IMR-90 (cell line): ENCODE data around the gene ERICH3. TPM values are rescaled to one million over a fixed set of nuclear protein-coding genes. Genes with fewer than 3 reads are reported as not detected.

Experiments used
- ATAC-seq: fragments of 200-7000 bp; cut with Tn5 transposase; 2 replicates; pipeline ENCODE4 v1.9.1; 2020; ENCODE audit warnings: low read depth, mild to moderate bottlenecking, moderate library complexity
- BruUV-seq: library from RNA; stranded (reverse); fragments of 400-500 nt; replicated peaks from 2 replicates; lab custom pipeline; 2021; lab: Mats Ljungman, UMichigan
- CTCF ChIA-PET: fragments of 300-600 bp; formaldehyde crosslinking; extraction: SDS; loops from one replicate; lab custom pipeline; 2021; ENCODE audit warnings: antibody characterized with exemption; lab: Yijun Ruan, JAX
- POLR2A ChIA-PET: fragments of 300-600 bp; sonication (Branson Sonifier 250); formaldehyde crosslinking; loops from one replicate; lab custom pipeline; 2022; ENCODE audit warnings: antibody characterized with exemption; ENCODE audit not compliant: unreplicated experiment; lab: Charles Lee
- DNase-seq: peaks from one replicate; pipeline ENCODE4 v3.0.0; 2013
- H2AFZ ChIP-seq: replicated peaks from 2 replicates; pipeline ENCODE3; 2013; ENCODE audit warnings: low read length, mild to moderate bottlenecking; ENCODE audit not compliant: poor library complexity
- H2AK5ac ChIP-seq: 2 replicates; pipeline ENCODE4 v1.6.1; 2013; ENCODE audit warnings: low read depth, low read length, inconsistent platforms
- H2AK9ac ChIP-seq: replicated peaks from 2 replicates; pipeline ENCODE3; 2013; ENCODE audit warnings: mild to moderate bottlenecking, low read depth, low read length, moderate library complexity; ENCODE audit not compliant: poor library complexity
- H2BK120ac ChIP-seq: 2 replicates; pipeline ENCODE4 v1.6.1; 2013; ENCODE audit warnings: low read depth, low read length, inconsistent platforms
- H2BK15ac ChIP-seq: 3 replicates; pipeline ENCODE4 v1.6.1; 2013; ENCODE audit warnings: low read depth, low read length, inconsistent platforms
- H2BK20ac ChIP-seq: 2 replicates; pipeline ENCODE4 v1.6.1; 2013; ENCODE audit warnings: low read depth, mild to moderate bottlenecking, inconsistent platforms, low read length, moderate library complexity
- H2BK5ac ChIP-seq: 2 replicates; pipeline ENCODE4 v1.6.1; 2013; ENCODE audit warnings: mild to moderate bottlenecking, low read depth, low read length, inconsistent platforms; ENCODE audit not compliant: poor library complexity, severe bottlenecking
- H3K14ac ChIP-seq: replicated peaks from 2 replicates; pipeline ENCODE4 v1.6.1; 2013; ENCODE audit warnings: low read depth, low read length, inconsistent platforms
- H3K18ac ChIP-seq: 2 replicates; pipeline ENCODE4 v1.6.1; 2013; ENCODE audit warnings: low read depth, low read length, control low read depth
- H3K23ac ChIP-seq: 2 replicates; pipeline ENCODE4 v1.6.1; 2013; ENCODE audit warnings: low read depth, low read length, inconsistent platforms
- H3K27ac ChIP-seq: 2 replicates; pipeline ENCODE4 v1.5.1; 2013; ENCODE audit warnings: mild to moderate bottlenecking, control low read depth, low read length; ENCODE audit not compliant: insufficient read depth
- H3K27me3 ChIP-seq: 2 replicates; pipeline ENCODE4 v1.6.1; 2013; ENCODE audit warnings: low read length; ENCODE audit not compliant: control insufficient read depth, insufficient read depth
- H3K36me3 ChIP-seq: 2 replicates; pipeline ENCODE4 v1.6.1; 2013; ENCODE audit warnings: low read length, mixed read lengths; ENCODE audit not compliant: control insufficient read depth, insufficient read depth
- H3K4ac ChIP-seq: 2 replicates; pipeline ENCODE4 v1.6.1; 2013; ENCODE audit warnings: low read depth, low read length, inconsistent platforms
- H3K4me1 ChIP-seq: 2 replicates; pipeline ENCODE4 v1.6.1; 2013; ENCODE audit warnings: low read length, mixed read lengths; ENCODE audit not compliant: control insufficient read depth, insufficient read depth
- H3K4me2 ChIP-seq: 2 replicates; pipeline ENCODE4 v1.6.1; 2013; ENCODE audit warnings: low read depth, mild to moderate bottlenecking, control low read depth, low read length, moderate library complexity
- H3K4me3 ChIP-seq: 2 replicates; pipeline ENCODE4 v1.5.1; 2013; ENCODE audit warnings: low read depth, mild to moderate bottlenecking, control low read depth, low read length, moderate library complexity; ENCODE audit not compliant: insufficient read depth
- H3K56ac ChIP-seq: 2 replicates; pipeline ENCODE4 v1.6.1; 2013; ENCODE audit warnings: low read length, inconsistent platforms; ENCODE audit not compliant: insufficient read depth; ENCODE audit errors: extremely low read depth
- H3K79me1 ChIP-seq, 2 experiments: 2 replicates each; pipeline ENCODE4 v1.6.1; 2013; ENCODE audit warnings: low read length in 2 of 2, inconsistent platforms in 1 of 2, low read depth in 1 of 2
- H3K9ac ChIP-seq: 2 replicates; pipeline ENCODE4 v1.6.1; 2013; ENCODE audit warnings: low read depth, low read length, control low read depth
- H3K9me1 ChIP-seq: 2 replicates; pipeline ENCODE4 v1.6.1; 2013; ENCODE audit warnings: low read length, inconsistent platforms; ENCODE audit not compliant: insufficient read depth
- H3K9me3 ChIP-seq: 2 replicates; pipeline ENCODE4 v1.6.1; 2013; ENCODE audit warnings: low read length; ENCODE audit not compliant: control insufficient read depth, insufficient read depth
- H4K20me1 ChIP-seq: 2 replicates; pipeline ENCODE4 v1.6.1; 2013; ENCODE audit warnings: low read length, inconsistent platforms; ENCODE audit not compliant: insufficient read depth
- H4K5ac ChIP-seq: 2 replicates; pipeline ENCODE4 v1.6.1; 2013; ENCODE audit warnings: mild to moderate bottlenecking, low read depth, low read length, control low read depth
- H4K8ac ChIP-seq, 2 experiments: 2 replicates each; pipeline ENCODE4 v1.6.1; 2013; ENCODE audit warnings: low read depth in 2 of 2, low read length in 2 of 2, control low read depth in 1 of 2, inconsistent platforms in 1 of 2
- H4K91ac ChIP-seq: 2 replicates; pipeline ENCODE4 v1.6.1; 2013; ENCODE audit warnings: low read depth, low read length, inconsistent platforms; ENCODE audit not compliant: insufficient read depth
- CHD1 ChIP-seq: IDR thresholded peaks from 2 replicates; pipeline ENCODE4 v1.6.1; 2012; ENCODE audit warnings: low read depth, low read length, improper control_type of control experiment
- MAFK ChIP-seq: IDR thresholded peaks from 2 replicates; pipeline ENCODE4 v1.6.1; 2012; ENCODE audit warnings: low read depth, low read length, improper control_type of control experiment
- MAZ ChIP-seq: IDR thresholded peaks from 2 replicates; pipeline ENCODE4 v1.6.1; 2012; ENCODE audit warnings: low read depth, mild to moderate bottlenecking, low read length, improper control_type of control experiment, moderate library complexity, borderline replicate concordance
- MXI1 ChIP-seq: IDR thresholded peaks from 2 replicates; pipeline ENCODE4 v1.6.1; 2012; ENCODE audit warnings: low read depth, mild to moderate bottlenecking, low read length, moderate library complexity, borderline replicate concordance
- NFE2L2 ChIP-seq: fragments of 150-350 bp; IDR thresholded peaks from 2 replicates; pipeline ENCODE4 v1.6.1; 2016; ENCODE audit warnings: low read depth, mild to moderate bottlenecking, low read length
- RFX5 ChIP-seq: IDR thresholded peaks from 2 replicates; pipeline ENCODE4 v1.8.0; 2012; ENCODE audit warnings: low read depth, mild to moderate bottlenecking, low read length, moderate library complexity
- SMC3 ChIP-seq: fragments of 150-350 bp; IDR thresholded peaks from 2 replicates; pipeline ENCODE4 v1.6.1; 2016; ENCODE audit warnings: low read depth, mild to moderate bottlenecking, antibody characterized with exemption, low read length, moderate library complexity
- USF2 ChIP-seq: fragments of 150-350 bp; IDR thresholded peaks from 2 replicates; pipeline ENCODE4 v1.6.1; 2017; ENCODE audit warnings: mild to moderate bottlenecking, antibody characterized with exemption, low read length, low read depth
- WGBS, 2 experiments: methylation state at CpG; one replicate each; pipeline versions ENCODE4 v1.1.5 to v1.1.7; 2013; ENCODE audit warnings: missing lambda C conversion rate in 2 of 2; ENCODE audit not compliant: insufficient read length in 1 of 2; ENCODE audit errors: extremely low coverage in 2 of 2; 5-methylcytosine and 5-hydroxymethylcytosine counted together
- dilution Hi-C: fragments of 300-500 bp; cut with HindIII; formaldehyde crosslinking; loops from one replicate; pipeline ENCODE4 v1.14.3; 2018; ENCODE audit warnings: low sequenced_read_pairs; ENCODE audit not compliant: unreplicated experiment
- in situ Hi-C: fragments of 300-500 bp; cut with MboI; formaldehyde crosslinking; loops from 3 replicates; pipeline ENCODE4 v1.14.3; 2019; ENCODE audit warnings: low sequenced_read_pairs, inconsistent platforms, mixed read lengths
- intact Hi-C: fragments of 100-400 bp; cut with micrococcal nuclease; formaldehyde crosslinking; loops from 2 replicates; pipeline ENCODE4 v1.10.0; 2022
- polyA plus RNA-seq, 3 experiments: library from polyadenylated mRNA; depleted of rRNA; stranded (reverse); fragments of >200 nt; gene quantifications; 2 replicates each; pipeline ENCODE4 v1.2.3, GENCODE V29; 2012; ENCODE audit warnings: low replicate concordance in 1 of 3
- total RNA-seq: library from RNA; depleted of rRNA; stranded (reverse); fragments of >200 nt; gene quantifications from 2 replicates; pipeline ENCODE4 v1.2.3, GENCODE V29; 2012

Gene ERICH3
- total and polyA plus RNA-seq, 2 of the 4 experiments (the other 2 are of a cell fraction): not detected

- H3K23ac ChIP-seq: no peak overlapping the region
- intact Hi-C loops: no loop called here
- no peak overlapping the region for H2BK120ac ChIP-seq
- H3K4me3 ChIP-seq: no peak overlapping the region
- no peaks in the 10 kb centered on the region for H3K79me1 ChIP-seq
- H3K4me2 ChIP-seq: no peak overlapping the region
- H4K5ac ChIP-seq: no peak overlapping the region
- H3K27me3 ChIP-seq: no peaks in the 10 kb centered on the region
- H3K18ac ChIP-seq: no peak overlapping the region
- no peak for ATAC-seq
- no peak overlapping the region for H3K56ac ChIP-seq
- H2AK9ac ChIP-seq: no peak overlapping the region
- no peaks in the 10 kb centered on the region for H3K36me3 ChIP-seq
- H2AFZ ChIP-seq: no peak overlapping the region
- H2BK5ac ChIP-seq: no peak overlapping the region
- CTCF ChIA-PET: no interaction called here
- H2BK20ac ChIP-seq: no peak overlapping the region
- H2AK5ac ChIP-seq: no peak overlapping the region
- no peak overlapping the region for H3K27ac ChIP-seq
- H3K4me1 ChIP-seq: no peaks in the 10 kb centered on the region
- H2BK15ac ChIP-seq: no peak overlapping the region
- no peak overlapping the region for H3K9ac ChIP-seq
- no CpG with 5 or more reads among the region's 2 CpGs for WGBS, 2 experiments
- no peak overlapping the region for H4K91ac ChIP-seq
- dilution Hi-C loops: no loop called here
- no peaks in the 10 kb centered on the region for H3K9me3 ChIP-seq
- TF ChIP-seq MXI1: no peak
- no peak for TF ChIP-seq USF2
- no peak for TF ChIP-seq MAFK
- no peak for TF ChIP-seq CHD1
- TF ChIP-seq SMC3: no peak
- TF ChIP-seq MAZ: no peak
- TF ChIP-seq RFX5: no peak
- TF ChIP-seq NFE2L2: no peak
- H4K20me1 ChIP-seq: no peaks in the 10 kb centered on the region
- no peak overlapping the region for H3K4ac ChIP-seq
- H4K8ac ChIP-seq: no peak overlapping the region
- H3K14ac ChIP-seq: no peak overlapping the region
- no TSS peak for BruUV-seq
- no peaks in the 10 kb centered on the region for H3K9me1 ChIP-seq
- DNase-seq: no peak
- POLR2A ChIA-PET: no interaction called here
- in situ Hi-C loops: no loop called here
Measured at GRCh38 chr1:74679811-74680210, 6.2 kb upstream of the ERICH3 start.
